Ectodermal cell (in vitro differentiated cells): Measurements from ENCODE around the gene EFCAB11.

Experiments
- H3K27ac ChIP-seq: 2 replicates; pipeline ENCODE4 v1.7.0; 2013; ENCODE audit warnings: mild to moderate bottlenecking, low read depth, low read length; ENCODE audit not compliant: insufficient read depth, poor library complexity, severe bottlenecking
- H3K27me3 ChIP-seq: 2 replicates; pipeline ENCODE4 v1.7.0; 2013; ENCODE audit warnings: mild to moderate bottlenecking, low read length; ENCODE audit not compliant: insufficient read depth, control insufficient read depth, poor library complexity, severe bottlenecking
- H3K36me3 ChIP-seq: one replicate; pipeline ENCODE4 v1.7.0; 2013; ENCODE audit warnings: low read length; ENCODE audit not compliant: control insufficient read depth, insufficient read depth
- H3K4me1 ChIP-seq: one replicate; pipeline ENCODE4 v1.7.0; 2013; ENCODE audit warnings: low read length; ENCODE audit not compliant: control insufficient read depth, insufficient read depth
- H3K4me3 ChIP-seq: 2 replicates; pipeline ENCODE4 v1.7.0; 2013; ENCODE audit warnings: low read depth, low read length, control low read depth; ENCODE audit not compliant: insufficient read depth
- H3K9me3 ChIP-seq: 2 replicates; pipeline ENCODE4 v1.7.0; 2013; ENCODE audit warnings: mild to moderate bottlenecking, low read length, moderate library complexity; ENCODE audit not compliant: control insufficient read depth
- WGBS, 2 experiments: methylation state at CpG; one replicate each; pipeline ENCODE4 v1.1.7; 2013; ENCODE audit warnings: missing lambda C conversion rate in 2 of 2; 5-methylcytosine and 5-hydroxymethylcytosine counted together

Gene EFCAB11

DNA sequence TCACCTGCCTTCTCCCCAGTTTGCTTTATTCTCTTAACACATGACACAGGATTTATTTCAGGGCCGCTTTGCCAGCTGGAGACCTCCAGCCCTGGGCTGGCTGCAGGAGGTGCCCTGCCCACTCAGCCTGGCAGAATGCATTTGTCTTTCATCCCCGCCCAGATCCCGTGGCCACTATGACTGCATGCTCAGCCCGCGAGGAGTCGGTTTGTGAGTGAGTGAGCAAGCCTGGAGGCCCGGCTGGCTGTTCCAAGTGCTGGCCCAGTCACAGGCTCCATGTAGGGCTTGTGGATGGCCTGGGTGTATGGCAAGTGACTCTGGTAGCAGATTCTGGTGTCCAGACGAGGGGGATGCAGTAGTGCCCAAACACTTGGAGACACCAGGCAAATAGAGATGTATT is 3.3 kb upstream of the EFCAB11 start:
- H3K4me3 ChIP-seq, result no peak overlapping the region
- peaks cover 9% of the 10 kb centered on the region for H3K4me1 ChIP-seq
- no peaks in the 10 kb centered on the region for H3K27me3 ChIP-seq
- WGBS, 2 experiments, result 93 to 94% methylated on average over 8 of the region's 8 CpGs
- no peaks in the 10 kb centered on the region for H3K9me3 ChIP-seq
- H3K36me3 ChIP-seq, result peaks cover 11% of the 10 kb centered on the region
- H3K27ac ChIP-seq, result no peak overlapping the region

DNA sequence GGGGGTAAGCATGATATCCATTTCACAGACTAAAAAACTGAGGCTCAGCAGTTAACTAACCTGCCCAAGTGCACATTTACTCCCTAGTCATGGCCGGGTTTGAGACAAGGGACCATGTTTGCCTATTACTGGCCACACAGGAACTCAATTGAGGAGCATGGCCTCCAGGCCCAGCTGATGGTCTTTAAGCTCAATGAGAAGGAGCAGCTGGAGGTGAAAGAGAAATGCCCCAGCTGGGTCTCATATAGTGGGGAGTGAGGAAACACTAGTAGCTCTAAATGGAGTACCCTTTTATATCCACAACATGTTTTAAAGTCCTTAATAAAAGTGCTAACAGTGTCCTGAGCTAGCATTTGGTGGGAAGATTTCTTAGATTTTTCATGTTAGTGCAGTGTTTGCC is 2.8 kb upstream of the EFCAB11 start:
- WGBS, 2 experiments, result 86 to 93% methylated on average over 1 of the region's 1 CpG
- peak overlapping the region; percentile 86 for H3K4me3 ChIP-seq
- no peak overlapping the region for H3K27ac ChIP-seq
- no peaks in the 10 kb centered on the region for H3K27me3 ChIP-seq
- H3K4me1 ChIP-seq, result peaks cover 9% of the 10 kb centered on the region
- H3K36me3 ChIP-seq, result peaks cover 8% of the 10 kb centered on the region
- H3K9me3 ChIP-seq, result no peaks in the 10 kb centered on the region

DNA sequence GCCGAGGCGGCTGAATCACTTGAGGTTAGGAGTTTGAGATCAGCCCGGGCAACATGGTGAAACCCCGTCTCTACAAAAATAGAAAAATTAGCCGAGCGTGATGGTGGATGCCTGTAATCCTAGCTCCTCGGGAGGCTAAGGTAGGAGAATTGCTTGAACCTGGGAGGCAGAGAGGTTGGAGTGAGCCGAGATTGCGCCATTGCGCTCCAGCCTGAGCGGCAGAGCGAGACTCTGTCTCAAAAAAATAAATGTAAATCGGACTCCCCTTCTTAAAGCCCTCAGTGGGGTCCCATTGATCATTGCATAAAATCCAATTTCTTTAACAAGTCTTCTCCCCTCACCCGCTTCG is 2.1 kb upstream of the EFCAB11 start:
- Histone ChIP-seq H3K27ac (peak overlapping the region; percentile 87), H3K9me3 (no peaks in the 10 kb centered on the region), H3K4me1 (peaks cover 9% of the 10 kb centered on the region), H3K36me3 (peaks cover 8% of the 10 kb centered on the region), H3K4me3 (peak overlapping the region; percentile 86), H3K27me3 (no peaks in the 10 kb centered on the region)
- 34 to 35% methylated on average over 15 of the region's 15 CpGs for WGBS, 2 experiments

DNA sequence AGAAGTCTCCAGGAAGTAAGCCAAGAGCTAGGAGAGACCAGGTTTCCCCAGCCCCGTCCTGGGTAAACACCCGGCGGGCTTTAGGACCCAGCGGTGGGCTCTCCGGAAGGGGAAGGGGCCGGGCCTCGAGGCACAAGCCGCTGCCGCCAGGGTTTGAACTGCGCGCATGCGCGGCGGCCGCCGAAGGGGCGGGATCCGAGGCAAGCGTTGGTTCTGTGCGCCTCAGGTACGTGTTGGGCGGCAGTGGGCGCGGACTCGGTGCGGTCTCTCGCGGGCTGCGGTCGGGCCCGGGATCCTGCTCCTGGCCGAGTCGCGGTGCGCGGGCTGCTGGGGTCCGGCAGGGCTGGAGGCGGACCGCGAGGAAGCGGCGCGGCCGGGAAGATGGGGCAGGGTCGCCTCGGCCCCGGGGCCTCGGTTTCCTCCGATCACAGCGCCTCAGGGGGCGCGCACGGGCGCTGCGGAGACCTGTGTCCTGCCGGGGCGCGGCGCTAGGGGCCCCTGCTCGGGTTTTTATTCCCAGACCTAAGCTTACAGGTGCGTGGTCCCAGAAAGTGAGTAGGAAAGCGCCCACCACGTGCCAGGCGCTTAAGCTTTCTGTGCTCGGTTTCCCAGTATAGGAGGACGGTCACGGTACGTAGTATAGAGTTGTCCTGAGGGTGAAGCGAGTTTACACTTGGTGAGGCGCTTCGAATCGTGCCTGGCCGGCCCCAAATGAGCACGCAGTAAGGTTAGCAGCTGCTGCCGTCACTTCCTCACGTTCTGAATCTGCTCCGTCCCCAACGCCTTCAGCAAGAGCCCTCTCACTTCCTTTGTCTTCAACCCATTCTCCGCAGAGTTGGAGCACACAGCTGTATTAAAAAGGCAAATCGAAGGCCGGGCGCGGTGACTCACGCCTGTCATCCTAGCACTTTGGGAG is 1.5 kb upstream of the EFCAB11 start, which contains the start of gene TDP1:
TDP1 (plus strand) TSS at position 183 of the 916 bp plus-strand sequence. CDS start 7,188 bp downstream, outside the sequence.
- Histone ChIP-seq H3K27me3 (no peaks in the 10 kb centered on the region), H3K36me3 (peaks cover 8% of the 10 kb centered on the region), H3K4me3 (peak within 1 kb of the TSS; percentile 86), H3K9me3 (no peaks in the 10 kb centered on the region), H3K4me1 (peaks cover 9% of the 10 kb centered on the region), H3K27ac (peak within 1 kb of the TSS; percentile 87)
- WGBS, 2 experiments, result 0% methylated on average over 84 of the region's 84 CpGs

DNA sequence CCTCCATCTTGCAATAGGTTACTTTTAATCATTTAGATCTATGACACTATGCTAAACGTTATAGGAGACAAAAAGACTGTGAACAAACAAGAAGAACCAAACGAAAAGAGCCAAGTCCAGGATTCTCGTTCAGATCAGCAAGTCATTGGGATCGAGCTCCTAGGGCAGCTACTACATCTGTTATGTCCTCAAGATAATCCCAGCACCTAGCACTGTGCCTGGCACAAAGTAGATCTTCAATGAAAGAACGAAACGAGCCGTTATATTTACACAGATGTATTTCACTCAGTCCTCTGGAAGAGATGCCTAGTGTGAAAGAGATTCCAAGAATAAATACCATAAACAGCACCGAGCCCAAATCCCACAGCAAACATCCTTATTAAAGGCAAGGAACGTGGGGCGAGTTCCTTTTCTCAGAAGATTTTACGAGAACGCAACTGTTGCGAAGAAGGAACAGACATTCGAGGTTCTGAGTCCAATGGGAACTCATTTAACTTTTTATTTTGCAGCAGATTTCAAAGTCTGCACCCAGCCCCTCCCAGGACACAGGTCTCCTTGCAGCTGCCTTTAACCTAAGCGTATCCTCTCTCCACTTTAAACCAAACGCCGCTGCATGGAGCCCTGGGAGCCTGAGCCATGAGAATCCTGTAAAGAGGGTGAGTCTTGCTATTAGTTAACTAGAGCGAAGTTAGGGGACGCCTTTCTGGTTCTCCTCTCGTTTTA is 653 bp upstream of the EFCAB11 start:
- Histone ChIP-seq H3K4me1 (peaks cover 9% of the 10 kb centered on the region), H3K27ac (no peak overlapping the region), H3K36me3 (peaks cover 8% of the 10 kb centered on the region), H3K27me3 (no peaks in the 10 kb centered on the region), H3K9me3 (no peaks in the 10 kb centered on the region), H3K4me3 (peak overlapping the region; percentile 86)
- 42 to 47% methylated on average over 20 of the region's 20 CpGs for WGBS, 2 experiments

DNA sequence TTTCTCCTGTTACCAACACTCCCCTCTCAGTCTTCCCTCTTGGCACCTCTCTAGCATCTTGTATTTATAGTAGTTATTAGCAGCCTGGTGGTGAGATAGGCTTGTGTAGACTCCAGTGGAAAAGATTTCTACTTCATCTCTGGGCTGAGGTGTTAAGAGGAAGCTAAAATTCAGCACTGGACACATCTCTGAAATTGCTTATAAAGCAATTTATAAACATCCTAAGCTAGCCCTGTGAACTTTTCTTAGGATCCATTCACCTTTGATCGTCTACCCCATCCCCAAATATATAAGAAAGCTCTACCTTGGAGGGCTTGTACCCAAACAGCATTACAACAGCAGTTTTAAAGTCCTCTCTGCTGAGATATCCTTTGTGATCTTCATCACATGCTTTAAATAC is 928 bp downstream of the EFCAB11 start:
- Histone ChIP-seq H3K9me3 (no peaks in the 10 kb centered on the region), H3K27me3 (no peaks in the 10 kb centered on the region), H3K27ac (no peak overlapping the region), H3K4me1 (peaks cover 9% of the 10 kb centered on the region), H3K36me3 (peaks cover 8% of the 10 kb centered on the region), H3K4me3 (peak overlapping the region; percentile 83)
- WGBS, 2 experiments, result 80 to 88% methylated on average over 1 of the region's 1 CpG

DNA sequence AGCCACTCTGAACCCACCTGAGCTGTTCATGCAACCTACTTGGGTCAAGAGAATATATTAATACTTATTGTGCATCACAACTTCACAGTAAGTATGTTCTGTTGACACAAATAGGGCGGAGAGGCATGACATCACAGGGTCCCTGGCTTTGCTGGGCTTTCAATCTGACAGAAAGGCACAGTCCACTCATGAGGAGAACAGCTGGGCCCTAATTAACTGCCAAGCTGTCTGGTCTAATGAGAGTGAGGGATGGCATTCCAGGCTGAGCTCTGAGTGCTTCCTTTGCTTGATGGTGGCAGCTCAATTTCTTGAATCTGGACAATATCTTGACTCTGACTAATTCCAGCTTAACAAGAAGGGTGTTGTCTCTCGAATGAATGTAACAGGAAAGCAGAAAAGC is 2.0 kb downstream of the EFCAB11 start:
- Histone ChIP-seq H3K9me3 (no peaks in the 10 kb centered on the region), H3K4me3 (no peak overlapping the region), H3K27me3 (no peaks in the 10 kb centered on the region), H3K27ac (no peak overlapping the region), H3K4me1 (peaks cover 9% of the 10 kb centered on the region), H3K36me3 (peaks cover under 1% of the 10 kb centered on the region)
- WGBS, 2 experiments, result 87 to 99% methylated on average over 2 of the region's 2 CpGs

DNA sequence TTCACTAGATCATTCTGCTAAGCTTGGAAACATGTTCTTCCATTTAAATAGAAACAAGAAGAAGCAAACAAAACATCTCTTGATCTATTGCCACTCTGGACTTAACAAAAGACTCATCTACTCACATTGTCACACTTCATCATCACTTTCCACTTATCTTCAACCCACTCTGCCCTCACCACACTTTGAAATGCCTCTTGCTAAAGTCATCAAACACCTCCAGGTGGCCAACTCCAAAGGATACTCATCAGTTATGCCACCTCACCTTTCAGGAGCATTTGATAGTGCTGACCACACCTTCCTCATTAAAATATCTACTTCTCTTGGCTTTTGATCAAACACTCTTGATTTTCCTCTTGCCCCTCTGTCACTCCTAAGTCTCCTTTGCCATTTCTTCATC is 7.2 kb downstream of the EFCAB11 start:
- H3K36me3 ChIP-seq, result no peaks in the 10 kb centered on the region
- no peaks in the 10 kb centered on the region for H3K27me3 ChIP-seq
- no peaks in the 10 kb centered on the region for H3K4me1 ChIP-seq
- no peak overlapping the region for H3K4me3 ChIP-seq
- H3K27ac ChIP-seq, result no peak overlapping the region
- H3K9me3 ChIP-seq, result no peaks in the 10 kb centered on the region

DNA sequence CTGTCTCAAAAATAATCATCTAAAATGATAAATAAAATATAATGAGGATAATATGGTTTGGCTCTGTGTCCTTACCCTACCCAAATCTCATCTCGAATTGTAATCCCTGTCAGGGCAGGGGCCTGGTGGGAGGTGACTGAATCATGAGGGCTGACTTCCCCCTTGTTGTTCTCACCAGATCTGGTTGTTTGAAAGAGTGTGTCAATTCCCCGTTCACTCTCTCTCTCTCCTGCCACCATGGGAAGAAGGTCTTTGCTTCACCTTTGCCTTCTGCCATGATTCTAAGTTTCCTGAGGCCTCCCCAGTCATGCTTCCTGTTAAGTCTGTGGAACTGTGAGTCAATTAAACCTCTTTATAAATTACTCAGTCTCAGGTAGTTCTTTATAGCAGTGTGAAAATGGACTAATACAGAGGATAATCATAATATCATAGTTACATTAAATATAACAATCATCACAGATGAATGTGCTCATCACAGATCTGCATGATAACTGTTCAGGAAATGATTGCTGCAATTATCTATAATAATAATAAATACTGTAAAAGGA is 12.6 kb downstream of the EFCAB11 start:
- Histone ChIP-seq H3K4me1 (no peaks in the 10 kb centered on the region), H3K9me3 (no peaks in the 10 kb centered on the region), H3K4me3 (no peak overlapping the region), H3K36me3 (no peaks in the 10 kb centered on the region), H3K27ac (no peak overlapping the region), H3K27me3 (no peaks in the 10 kb centered on the region)
- 86 to 87% methylated on average over 2 of the region's 2 CpGs for WGBS, 2 experiments

DNA sequence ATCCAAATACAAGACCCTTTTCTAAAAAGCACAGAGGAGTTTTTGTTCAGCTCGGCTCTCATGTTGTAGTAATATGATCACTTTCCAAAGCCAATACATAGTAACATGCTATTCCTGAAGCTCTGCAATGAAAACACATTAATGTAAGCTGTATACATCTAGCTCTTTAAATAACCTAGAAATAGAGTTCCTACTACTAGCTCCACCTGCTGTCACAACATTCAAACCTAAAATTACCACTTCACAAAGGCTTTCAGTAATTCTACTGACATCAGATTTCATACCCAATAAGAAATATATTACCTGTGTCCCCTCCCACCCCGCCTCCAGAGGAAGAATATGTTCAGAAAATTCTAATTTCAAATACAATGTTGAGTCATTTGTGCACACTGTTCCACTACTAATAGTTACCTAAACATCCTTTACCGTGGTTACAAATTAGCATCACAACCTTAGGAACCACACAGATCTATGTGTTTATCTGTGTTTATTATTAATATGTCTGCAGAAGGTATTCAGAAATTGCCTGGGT is 17.8 kb downstream of the EFCAB11 start:
- 73 to 89% methylated on average over 2 to 3 of the region's 3 CpGs for WGBS, 2 experiments
- Histone ChIP-seq H3K4me3 (no peak overlapping the region), H3K27me3 (no peaks in the 10 kb centered on the region), H3K9me3 (no peaks in the 10 kb centered on the region), H3K27ac (no peak overlapping the region), H3K4me1 (no peaks in the 10 kb centered on the region), H3K36me3 (no peaks in the 10 kb centered on the region)
